GM12874 (cell line): ENCODE measurements around the gene GPATCH2L.

Source experiments
- CTCF ChIP-seq: IDR thresholded peaks from 2 replicates; pipeline ENCODE4 v1.5.1; 2011; ENCODE audit warnings: low read depth, mild to moderate bottlenecking, control low read depth, low read length, moderate library complexity; ENCODE audit not compliant: insufficient read depth

Gene GPATCH2L

DNA sequence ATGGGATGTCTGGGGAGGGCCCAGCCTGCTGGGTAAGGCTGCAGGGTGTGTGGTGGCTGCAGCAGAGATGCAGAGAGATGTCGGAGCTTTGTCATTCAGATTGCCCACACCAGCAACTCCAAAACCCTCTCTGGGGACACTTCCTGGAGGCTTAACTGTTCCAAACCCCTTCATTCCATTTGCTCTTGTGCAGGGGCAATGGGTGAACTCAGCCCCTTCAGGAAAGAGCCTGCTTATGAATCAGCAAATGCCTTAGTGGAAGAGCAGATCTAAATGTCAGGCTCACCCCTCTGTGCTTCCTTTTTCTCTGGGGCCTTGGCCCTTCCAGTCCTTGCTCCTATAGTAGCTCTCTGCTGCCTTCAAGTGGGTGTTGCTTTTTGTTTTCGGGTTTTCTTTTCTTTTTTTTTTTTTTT lies 36.7 kb upstream of the GPATCH2L start:
- no peak for TF ChIP-seq CTCF

DNA sequence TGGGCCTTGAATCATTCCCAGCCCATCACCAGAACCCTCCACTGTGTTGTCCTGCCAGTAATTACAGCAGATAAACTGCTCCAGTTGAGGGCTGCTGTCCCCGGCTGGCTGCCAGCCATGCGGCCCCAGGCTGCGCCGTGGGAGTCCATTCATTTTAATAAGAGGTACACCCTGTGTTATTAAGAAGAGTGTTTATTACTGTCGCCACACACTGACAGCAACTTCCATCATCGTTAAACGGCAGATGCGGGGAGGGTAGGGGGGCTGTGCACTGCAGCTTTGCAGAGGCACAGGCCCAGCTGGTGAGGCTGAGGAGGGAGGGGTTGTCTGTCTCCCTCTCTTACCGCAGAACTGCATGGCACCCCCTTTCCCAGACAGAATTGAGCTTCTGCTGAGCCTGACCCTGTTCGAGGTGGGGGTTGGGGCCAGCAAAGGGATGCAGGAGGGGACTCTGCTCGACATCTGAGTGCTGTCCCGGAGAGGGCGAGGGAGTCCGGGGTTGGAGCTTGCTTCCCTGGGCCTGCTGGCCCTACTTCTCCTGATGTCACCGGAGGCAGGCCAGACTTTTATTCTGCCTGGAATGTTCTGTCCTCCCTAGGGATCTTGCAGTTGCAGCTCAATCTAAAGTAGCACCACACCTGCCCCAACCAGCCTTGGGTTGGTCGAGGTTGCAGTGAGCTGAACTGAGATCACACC lies 33.8 kb upstream of the GPATCH2L start:
- TF ChIP-seq CTCF = no peak

GRCh38 chr14:76118594-76118993 lies 33.1 kb upstream of the GPATCH2L start:
- TF ChIP-seq CTCF = no peak

DNA sequence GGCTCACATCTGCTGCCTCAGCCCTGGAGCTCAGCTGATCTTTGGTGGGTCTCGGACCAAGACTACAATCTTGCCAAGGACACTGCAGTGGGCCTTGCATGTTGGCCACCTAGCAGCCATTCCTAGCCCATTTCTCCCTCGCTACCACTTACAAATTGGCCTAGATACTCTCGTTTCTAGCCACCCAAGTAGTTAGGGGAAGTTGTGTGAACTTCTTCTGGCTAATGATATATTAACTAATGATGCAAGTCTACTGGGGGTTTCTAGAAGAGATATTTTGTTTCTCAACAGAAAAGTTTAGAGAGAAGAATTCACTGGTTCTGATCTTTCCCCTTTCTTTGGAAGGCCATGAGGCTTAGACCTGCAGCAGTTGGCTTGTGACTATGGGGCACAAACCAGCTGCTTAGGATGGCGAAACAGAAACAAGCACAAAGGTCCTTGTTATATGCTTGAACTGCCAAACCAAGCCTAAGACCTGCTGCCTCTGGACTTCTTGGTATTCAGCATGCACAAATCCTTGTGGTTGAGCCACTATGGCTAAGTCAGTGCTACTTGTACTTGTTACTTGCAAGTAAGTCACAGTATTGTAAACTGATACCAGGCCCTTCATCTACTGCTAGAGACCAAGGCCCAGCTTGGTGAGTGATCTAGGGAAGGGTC lies 30.5 kb upstream of the GPATCH2L start:
- TF ChIP-seq CTCF = no peak

GRCh38 chr14:76123426-76124225 lies 28.1 kb upstream of the GPATCH2L start:
- TF ChIP-seq CTCF = no peak

DNA sequence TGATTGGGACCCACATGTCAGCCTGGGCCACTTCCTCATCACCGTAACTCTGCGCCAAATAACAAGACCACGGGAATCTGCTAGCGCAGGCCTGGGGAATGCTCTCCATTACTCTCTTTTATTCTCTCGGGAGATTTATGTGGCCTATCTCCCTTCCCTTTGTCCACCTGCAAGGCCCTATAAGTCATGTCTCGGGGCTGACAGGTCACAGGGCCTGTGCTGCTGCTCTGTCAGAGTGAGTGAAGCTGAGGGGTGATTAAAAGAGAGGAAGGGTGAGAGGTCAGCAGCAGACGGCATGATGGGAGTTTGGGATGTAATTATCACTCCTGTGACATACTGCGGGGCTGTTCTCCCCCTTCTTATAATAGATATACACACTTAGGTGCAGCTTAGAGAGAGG lies 26.2 kb upstream of the GPATCH2L start:
- no peak for TF ChIP-seq CTCF

GRCh38 chr14:76126076-76126475 lies 25.6 kb upstream of the GPATCH2L start:
- no peak for TF ChIP-seq CTCF
